NOMO-1 treated with dmso at 0.1 percent for 144 hours (cell line): ENCODE results near the gene BCL2L13.

ENCODE experiments used
- DNase-seq: peaks from one replicate; lab custom pipeline; 2025; ENCODE audit not compliant: unreplicated experiment; lab: John Stamatoyannopoulos, UW

Gene BCL2L13

GRCh38 chr22:17726928-17727897 is 88.7 kb downstream of the BCL2L13 start:
- DNase-seq = peak; percentile 45

GRCh38 chr22:17728786-17729185 is 90.2 kb downstream of the BCL2L13 start:
- no peak for DNase-seq

GRCh38 chr22:17729561-17729960 is 91.0 kb downstream of the BCL2L13 start:
- no peak for DNase-seq

GRCh38 chr22:17732251-17732854 is 93.8 kb downstream of the BCL2L13 start:
- DNase-seq = no peak

GRCh38 chr22:17733466-17733865 is 94.9 kb downstream of the BCL2L13 start:
- no peak for DNase-seq

- DNase-seq = no peak
These were observed 95.6 kb downstream of the BCL2L13 start for GRCh38 chr22:17734187-17734586.

- no peak for DNase-seq
These were observed 100.0 kb downstream of the BCL2L13 start for GRCh38 chr22:17738386-17739128.

- DNase-seq = no peak
These were observed 100.8 kb downstream of the BCL2L13 start for GRCh38 chr22:17739196-17739975.

GRCh38 chr22:17741866-17742526 is 103.4 kb downstream of the BCL2L13 start:
- no peak for DNase-seq

- no peak for DNase-seq
These were observed 104.0 kb downstream of the BCL2L13 start for GRCh38 chr22:17742527-17742902.

GRCh38 chr22:17743661-17744411 is 105.3 kb downstream of the BCL2L13 start:
- DNase-seq = no peak

- DNase-seq = no peak
These were observed 105.9 kb downstream of the BCL2L13 start for GRCh38 chr22:17744430-17744829.

GRCh38 chr22:17746916-17747315 is 108.4 kb downstream of the BCL2L13 start:
- DNase-seq = no peak

GRCh38 chr22:17748555-17749353 is 110.2 kb downstream of the BCL2L13 start:
- DNase-seq = no peak

- no peak for DNase-seq
These were observed 111.2 kb downstream of the BCL2L13 start for GRCh38 chr22:17749605-17750395.

GRCh38 chr22:17751596-17751995 is 113.0 kb downstream of the BCL2L13 start:
- DNase-seq = no peak

GRCh38 chr22:17753401-17753989 is 114.9 kb downstream of the BCL2L13 start:
- DNase-seq = no peak
